ENCODE data around the gene AAK1. TPM values are rescaled to one million over a fixed set of nuclear protein-coding genes. Genes with fewer than 3 reads are reported as not detected.

Gene AAK1
- total RNA-seq, 1 experiment from 2014 or later = 35.6 TPM

DNA sequence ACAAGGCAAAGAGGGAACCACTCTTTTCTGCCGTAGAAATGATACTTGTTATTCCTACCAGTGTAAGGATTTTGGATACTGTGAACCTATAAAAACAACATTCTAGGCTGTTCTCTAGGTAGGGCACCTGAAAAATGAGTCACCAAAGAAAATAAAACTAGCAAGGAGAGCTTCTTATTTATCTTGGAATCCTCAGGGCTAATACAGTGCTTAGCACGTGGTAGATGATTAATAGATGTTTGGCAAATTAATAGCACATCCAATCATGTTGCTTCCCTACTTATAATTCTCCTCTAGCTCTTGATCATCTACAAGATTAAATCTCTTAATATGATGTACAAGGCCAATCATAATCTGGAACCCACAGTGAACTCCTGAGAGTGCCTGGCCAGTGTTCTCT, 73.1 kb downstream of the AAK1 start:
- Mint-ChIP-seq H3K4me3 (no peak overlapping the region), H3K27me3 (ENCODE audit: low read depth) (no peaks in the 10 kb centered on the region), H3K4me1 (peaks cover 8% of the 10 kb centered on the region; the same call in 1 of the 2 replicates), H3K36me3 (no peaks in the 10 kb centered on the region), H3K27ac (no peak overlapping the region), H3K9me3 (no peaks in the 10 kb centered on the region)
- POLR2A ChIA-PET = no interaction called here
- ATAC-seq (no peak), DNase-seq (ENCODE audit: low spot score) (no peak)
- CTCF ChIA-PET = no interaction called here
- TF ChIP-seq, protein P1, sequence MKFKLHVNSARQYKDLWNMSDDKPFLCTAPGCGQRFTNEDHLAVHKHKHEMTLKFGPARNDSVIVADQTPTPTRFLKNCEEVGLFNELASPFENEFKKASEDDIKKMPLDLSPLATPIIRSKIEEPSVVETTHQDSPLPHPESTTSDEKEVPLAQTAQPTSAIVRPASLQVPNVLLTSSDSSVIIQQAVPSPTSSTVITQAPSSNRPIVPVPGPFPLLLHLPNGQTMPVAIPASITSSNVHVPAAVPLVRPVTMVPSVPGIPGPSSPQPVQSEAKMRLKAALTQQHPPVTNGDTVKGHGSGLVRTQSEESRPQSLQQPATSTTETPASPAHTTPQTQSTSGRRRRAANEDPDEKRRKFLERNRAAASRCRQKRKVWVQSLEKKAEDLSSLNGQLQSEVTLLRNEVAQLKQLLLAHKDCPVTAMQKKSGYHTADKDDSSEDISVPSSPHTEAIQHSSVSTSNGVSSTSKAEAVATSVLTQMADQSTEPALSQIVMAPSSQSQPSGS (CRISPR knock-in tag; IDR thresholded peaks at IDR 0.05; ENCODE audit: borderline replicate concordance, low read depth) = no peak
- TF ChIP-seq, protein P2, sequence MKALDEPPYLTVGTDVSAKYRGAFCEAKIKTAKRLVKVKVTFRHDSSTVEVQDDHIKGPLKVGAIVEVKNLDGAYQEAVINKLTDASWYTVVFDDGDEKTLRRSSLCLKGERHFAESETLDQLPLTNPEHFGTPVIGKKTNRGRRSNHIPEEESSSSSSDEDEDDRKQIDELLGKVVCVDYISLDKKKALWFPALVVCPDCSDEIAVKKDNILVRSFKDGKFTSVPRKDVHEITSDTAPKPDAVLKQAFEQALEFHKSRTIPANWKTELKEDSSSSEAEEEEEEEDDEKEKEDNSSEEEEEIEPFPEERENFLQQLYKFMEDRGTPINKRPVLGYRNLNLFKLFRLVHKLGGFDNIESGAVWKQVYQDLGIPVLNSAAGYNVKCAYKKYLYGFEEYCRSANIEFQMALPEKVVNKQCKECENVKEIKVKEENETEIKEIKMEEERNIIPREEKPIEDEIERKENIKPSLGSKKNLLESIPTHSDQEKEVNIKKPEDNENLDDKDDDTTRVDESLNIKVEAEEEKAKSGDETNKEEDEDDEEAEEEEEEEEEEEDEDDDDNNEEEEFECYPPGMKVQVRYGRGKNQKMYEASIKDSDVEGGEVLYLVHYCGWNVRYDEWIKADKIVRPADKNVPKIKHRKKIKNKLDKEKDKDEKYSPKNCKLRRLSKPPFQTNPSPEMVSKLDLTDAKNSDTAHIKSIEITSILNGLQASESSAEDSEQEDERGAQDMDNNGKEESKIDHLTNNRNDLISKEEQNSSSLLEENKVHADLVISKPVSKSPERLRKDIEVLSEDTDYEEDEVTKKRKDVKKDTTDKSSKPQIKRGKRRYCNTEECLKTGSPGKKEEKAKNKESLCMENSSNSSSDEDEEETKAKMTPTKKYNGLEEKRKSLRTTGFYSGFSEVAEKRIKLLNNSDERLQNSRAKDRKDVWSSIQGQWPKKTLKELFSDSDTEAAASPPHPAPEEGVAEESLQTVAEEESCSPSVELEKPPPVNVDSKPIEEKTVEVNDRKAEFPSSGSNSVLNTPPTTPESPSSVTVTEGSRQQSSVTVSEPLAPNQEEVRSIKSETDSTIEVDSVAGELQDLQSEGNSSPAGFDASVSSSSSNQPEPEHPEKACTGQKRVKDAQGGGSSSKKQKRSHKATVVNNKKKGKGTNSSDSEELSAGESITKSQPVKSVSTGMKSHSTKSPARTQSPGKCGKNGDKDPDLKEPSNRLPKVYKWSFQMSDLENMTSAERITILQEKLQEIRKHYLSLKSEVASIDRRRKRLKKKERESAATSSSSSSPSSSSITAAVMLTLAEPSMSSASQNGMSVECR (CRISPR knock-in tag; IDR thresholded peaks at IDR 0.05; ENCODE audit: borderline replicate concordance) = no peak
- no peak for TF ChIP-seq STAT6 (CRISPR knock-in tag; conservative IDR thresholded peaks at IDR 0.05; ENCODE audit: low read depth)
- TF ChIP-seq, protein P3, sequence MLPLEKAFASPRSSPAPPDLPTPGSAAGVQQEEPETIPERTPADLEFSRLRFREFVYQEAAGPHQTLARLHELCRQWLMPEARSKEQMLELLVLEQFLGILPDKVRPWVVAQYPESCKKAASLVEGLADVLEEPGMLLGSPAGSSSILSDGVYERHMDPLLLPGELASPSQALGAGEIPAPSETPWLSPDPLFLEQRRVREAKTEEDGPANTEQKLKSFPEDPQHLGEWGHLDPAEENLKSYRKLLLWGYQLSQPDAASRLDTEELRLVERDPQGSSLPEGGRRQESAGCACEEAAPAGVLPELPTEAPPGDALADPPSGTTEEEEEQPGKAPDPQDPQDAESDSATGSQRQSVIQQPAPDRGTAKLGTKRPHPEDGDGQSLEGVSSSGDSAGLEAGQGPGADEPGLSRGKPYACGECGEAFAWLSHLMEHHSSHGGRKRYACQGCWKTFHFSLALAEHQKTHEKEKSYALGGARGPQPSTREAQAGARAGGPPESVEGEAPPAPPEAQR (CRISPR knock-in tag; IDR thresholded peaks at IDR 0.05) = no peak

GRCh38 chr2:69567909-69568300, 75.6 kb downstream of the AAK1 start:
- H3K27me3 Mint-ChIP-seq (ENCODE audit: low read depth) = no peaks in the 10 kb centered on the region
- CTCF ChIA-PET = interaction anchor here (1.0 to 2.4 kb wide), 2 partner anchors 131 to 249 kb away, joined by 3 to 6 read pairs; partner anchors contain the start of gene NFU1
- no peak overlapping the region; the same call in 1 of the 2 replicates for H3K27ac Mint-ChIP-seq
- POLR2A ChIA-PET = no interaction called here
- no peak for TF ChIP-seq FOXK1 (CRISPR knock-in tag; IDR thresholded peaks at IDR 0.05)
- H3K4me3 Mint-ChIP-seq = no peak overlapping the region
- no peak for ATAC-seq
- DNase-seq (ENCODE audit: low spot score) = no peak
- H3K36me3 Mint-ChIP-seq = no peaks in the 10 kb centered on the region
- H3K9me3 Mint-ChIP-seq = no peaks in the 10 kb centered on the region
- H3K4me1 Mint-ChIP-seq = peaks cover 14% of the 10 kb centered on the region; the same call in 1 of the 2 replicates

DNA sequence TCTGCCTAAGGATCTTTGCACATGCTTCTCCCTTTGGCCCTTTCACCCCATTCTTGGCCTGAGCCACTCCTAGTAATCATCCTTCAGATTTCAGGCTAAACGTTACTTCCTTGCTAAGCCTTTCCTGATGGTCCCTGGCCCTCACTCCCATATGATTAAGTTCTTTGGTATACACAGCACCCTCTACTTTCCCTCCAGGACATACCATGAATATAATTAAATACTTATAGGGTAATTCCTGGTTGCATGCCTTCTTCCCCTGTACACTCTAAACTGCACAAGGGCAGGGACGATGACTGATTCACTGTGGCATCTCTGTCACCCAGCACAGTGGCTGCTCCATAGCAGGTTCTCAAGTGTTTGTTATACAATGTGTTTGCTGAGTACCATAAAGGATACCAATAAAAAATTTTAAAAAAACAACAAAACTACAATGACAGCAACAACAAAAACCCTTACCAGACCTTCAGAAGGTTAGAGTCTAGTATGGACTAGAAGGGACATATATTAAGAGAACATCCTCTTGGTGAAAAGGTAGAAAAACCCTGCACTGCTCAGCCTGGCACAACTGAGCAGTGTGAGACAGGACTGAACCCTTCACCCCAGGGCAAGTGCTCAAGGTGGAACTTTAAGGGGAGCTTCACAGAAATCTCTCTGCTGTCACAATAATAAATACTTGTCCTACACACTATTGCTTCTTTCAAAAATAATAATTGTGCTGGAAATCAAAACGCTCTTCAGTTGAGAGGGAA, 76.2 kb downstream of the AAK1 start:
- TF ChIP-seq PRRX2 (CRISPR knock-in tag; IDR thresholded peaks at IDR 0.05) (no peak), NFYB (CRISPR knock-in tag; conservative IDR thresholded peaks at IDR 0.05; ENCODE audit: low read depth) (no peak), CREB1 (CRISPR knock-in tag; IDR thresholded peaks at IDR 0.05) (no peak), FOXJ3 (CRISPR knock-in tag; IDR thresholded peaks at IDR 0.05; ENCODE audit: borderline replicate concordance) (no peak), FOXP1 (CRISPR knock-in tag; IDR thresholded peaks at IDR 0.05; ENCODE audit: borderline replicate concordance) (no peak), TEAD4 (CRISPR knock-in tag; IDR thresholded peaks at IDR 0.05) (no peak), ATF1 (CRISPR knock-in tag; IDR thresholded peaks at IDR 0.05) (no peak), ZNF138 (CRISPR knock-in tag; conservative IDR thresholded peaks at IDR 0.05) (no peak)
- TF ChIP-seq, protein P4, sequence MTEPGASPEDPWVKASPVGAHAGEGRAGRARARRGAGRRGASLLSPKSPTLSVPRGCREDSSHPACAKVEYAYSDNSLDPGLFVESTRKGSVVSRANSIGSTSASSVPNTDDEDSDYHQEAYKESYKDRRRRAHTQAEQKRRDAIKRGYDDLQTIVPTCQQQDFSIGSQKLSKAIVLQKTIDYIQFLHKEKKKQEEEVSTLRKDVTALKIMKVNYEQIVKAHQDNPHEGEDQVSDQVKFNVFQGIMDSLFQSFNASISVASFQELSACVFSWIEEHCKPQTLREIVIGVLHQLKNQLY (CRISPR knock-in tag; IDR thresholded peaks at IDR 0.05) = no peak
- TF ChIP-seq, protein P3 (CRISPR knock-in tag; IDR thresholded peaks at IDR 0.05) = no peak
- H3K4me3 Mint-ChIP-seq = no peak overlapping the region
- no peaks in the 10 kb centered on the region for H3K27me3 Mint-ChIP-seq (ENCODE audit: low read depth)
- no peaks in the 10 kb centered on the region for H3K36me3 Mint-ChIP-seq
- ATAC-seq (no peak), DNase-seq (ENCODE audit: low spot score) (no peak)
- H3K9me3 Mint-ChIP-seq = no peaks in the 10 kb centered on the region
- H3K27ac Mint-ChIP-seq = no peak overlapping the region; the same call in none of the 2 replicates
- POLR2A ChIA-PET = no interaction called here
- H3K4me1 Mint-ChIP-seq = peaks cover 11% of the 10 kb centered on the region; the same call in 1 of the 2 replicates
- CTCF ChIA-PET = interaction anchor here (1.2 to 3.7 kb wide), 4 partner anchors 7 to 158 kb away, joined by 4 to 30 read pairs (median 12); partner anchors contain the start of genes AAK1 and NFU1
